ENCODE results near the gene EFR3B.
"Not testable (repeated sequence)": the region's sequence is repeated elsewhere in the genome, so short reads cannot be mapped to it uniquely, and the experiment has no call there.

The EFR3B gene

DNA sequence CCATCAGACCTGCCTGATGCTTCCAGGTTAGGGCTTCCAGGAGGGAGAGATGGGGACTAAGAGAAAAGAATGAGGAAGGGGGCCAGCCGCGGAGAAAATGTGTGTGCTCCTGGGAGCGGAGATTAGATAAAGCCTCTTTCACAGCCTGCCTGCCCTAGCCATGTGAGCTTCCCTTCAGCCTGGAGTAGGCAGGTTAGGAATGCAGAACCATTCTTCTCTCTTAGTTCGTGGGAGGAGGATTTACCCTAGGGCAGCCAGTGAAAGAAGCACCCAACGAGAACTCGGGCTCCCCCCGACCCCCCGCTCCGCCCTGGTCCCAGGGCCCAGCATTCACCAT lies 90.4 kb downstream of the EFR3B start (continued):
- TF ChIP-seq, protein P1, sequence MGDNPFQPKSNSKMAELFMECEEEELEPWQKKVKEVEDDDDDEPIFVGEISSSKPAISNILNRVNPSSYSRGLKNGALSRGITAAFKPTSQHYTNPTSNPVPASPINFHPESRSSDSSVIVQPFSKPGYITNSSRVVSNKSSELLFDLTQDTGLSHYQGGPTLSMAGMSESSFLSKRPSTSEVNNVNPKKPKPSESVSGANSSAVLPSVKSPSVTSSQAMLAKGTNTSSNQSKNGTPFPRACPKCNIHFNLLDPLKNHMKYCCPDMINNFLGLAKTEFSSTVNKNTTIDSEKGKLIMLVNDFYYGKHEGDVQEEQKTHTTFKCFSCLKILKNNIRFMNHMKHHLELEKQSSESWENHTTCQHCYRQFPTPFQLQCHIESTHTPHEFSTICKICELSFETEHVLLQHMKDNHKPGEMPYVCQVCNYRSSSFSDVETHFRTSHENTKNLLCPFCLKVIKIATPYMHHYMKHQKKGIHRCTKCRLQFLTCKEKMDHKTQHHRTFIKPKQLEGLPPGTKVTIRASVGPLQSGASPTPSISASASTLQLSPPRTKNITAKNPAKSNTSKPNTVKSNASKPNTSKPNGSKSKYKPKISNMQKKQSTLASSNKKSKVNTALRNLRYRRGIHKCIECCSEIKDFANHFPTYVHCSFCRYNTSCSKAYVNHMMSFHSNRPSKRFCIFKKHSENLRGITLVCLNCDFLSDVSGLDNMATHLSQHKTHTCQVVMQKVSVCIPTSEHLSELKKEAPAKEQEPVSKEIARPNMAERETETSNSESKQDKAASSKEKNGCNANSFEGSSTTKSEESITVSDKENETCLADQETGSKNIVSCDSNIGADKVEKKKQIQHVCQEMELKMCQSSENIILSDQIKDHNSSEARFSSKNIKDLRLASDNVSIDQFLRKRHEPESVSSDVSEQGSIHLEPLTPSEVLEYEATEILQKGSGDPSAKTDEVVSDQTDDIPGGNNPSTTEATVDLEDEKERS (tag by site-specific recombination; IDR thresholded peaks at IDR 0.05): no peak

DNA sequence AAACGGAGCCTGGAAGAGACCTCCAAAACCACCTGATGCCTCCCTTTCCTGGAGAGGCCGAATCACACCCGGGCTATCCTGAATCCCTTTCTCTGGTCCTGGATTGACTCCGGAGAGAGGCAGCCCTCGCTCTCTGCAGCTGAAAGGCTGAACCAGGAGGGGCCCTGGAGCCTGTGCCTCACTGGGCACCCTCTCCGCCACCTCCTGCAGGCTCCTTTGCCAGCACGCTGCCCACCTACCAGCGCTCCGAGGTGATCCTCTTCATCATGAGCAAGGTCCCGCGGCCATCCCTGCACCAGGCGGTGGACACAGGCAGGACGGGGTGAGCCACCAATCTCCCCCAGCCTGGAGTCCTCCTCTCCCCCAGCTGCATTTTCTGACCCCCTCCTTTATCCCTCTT lies 90.8 kb downstream of the EFR3B start:
- Histone ChIP-seq H3K36me3 (ENCODE audit: control insufficient read depth in 2 of 2, insufficient read depth in 1 of 2, low read length in 2 of 2) (peaks cover 0 to 24% of the 10 kb centered on the region in 2 experiments; a peak in 2 of 3 replicates), H3K27ac (ENCODE audit: extremely low read depth, low read depth, low read length) (no peak overlapping the region), H3K4me1 (ENCODE audit: control insufficient read depth, insufficient read depth, low read length) (no peaks in the 10 kb centered on the region), H3K4me3 (ENCODE audit: low read depth, low read length) (no peak overlapping the region), H3K9me3 (ENCODE audit: control insufficient read depth, insufficient read depth, low read depth, low read length) (no peaks in the 10 kb centered on the region)
- ChIA-PET POLR2A (no interaction called here), CTCF (interaction anchor here (1.3 to 2.6 kb wide), 2 partner anchors 157 to 159 kb away, joined by 4 to 15 read pairs; no protein-coding TSS in a partner anchor)
- TF ChIP-seq SP7 (tag by site-specific recombination; IDR thresholded peaks at IDR 0.05) (no peak), OSR2 (tag by site-specific recombination; IDR thresholded peaks at IDR 0.05) (no peak), ZNF114 (tag by site-specific recombination; IDR thresholded peaks at IDR 0.05) (no peak), ZNF416 (tag by site-specific recombination; IDR thresholded peaks at IDR 0.05) (no peak)
- TF ChIP-seq, protein P2, sequence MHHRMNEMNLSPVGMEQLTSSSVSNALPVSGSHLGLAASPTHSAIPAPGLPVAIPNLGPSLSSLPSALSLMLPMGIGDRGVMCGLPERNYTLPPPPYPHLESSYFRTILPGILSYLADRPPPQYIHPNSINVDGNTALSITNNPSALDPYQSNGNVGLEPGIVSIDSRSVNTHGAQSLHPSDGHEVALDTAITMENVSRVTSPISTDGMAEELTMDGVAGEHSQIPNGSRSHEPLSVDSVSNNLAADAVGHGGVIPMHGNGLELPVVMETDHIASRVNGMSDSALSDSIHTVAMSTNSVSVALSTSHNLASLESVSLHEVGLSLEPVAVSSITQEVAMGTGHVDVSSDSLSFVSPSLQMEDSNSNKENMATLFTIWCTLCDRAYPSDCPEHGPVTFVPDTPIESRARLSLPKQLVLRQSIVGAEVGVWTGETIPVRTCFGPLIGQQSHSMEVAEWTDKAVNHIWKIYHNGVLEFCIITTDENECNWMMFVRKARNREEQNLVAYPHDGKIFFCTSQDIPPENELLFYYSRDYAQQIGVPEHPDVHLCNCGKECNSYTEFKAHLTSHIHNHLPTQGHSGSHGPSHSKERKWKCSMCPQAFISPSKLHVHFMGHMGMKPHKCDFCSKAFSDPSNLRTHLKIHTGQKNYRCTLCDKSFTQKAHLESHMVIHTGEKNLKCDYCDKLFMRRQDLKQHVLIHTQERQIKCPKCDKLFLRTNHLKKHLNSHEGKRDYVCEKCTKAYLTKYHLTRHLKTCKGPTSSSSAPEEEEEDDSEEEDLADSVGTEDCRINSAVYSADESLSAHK (tag by site-specific recombination; IDR thresholded peaks at IDR 0.05): no peak
- TF ChIP-seq, protein P3, sequence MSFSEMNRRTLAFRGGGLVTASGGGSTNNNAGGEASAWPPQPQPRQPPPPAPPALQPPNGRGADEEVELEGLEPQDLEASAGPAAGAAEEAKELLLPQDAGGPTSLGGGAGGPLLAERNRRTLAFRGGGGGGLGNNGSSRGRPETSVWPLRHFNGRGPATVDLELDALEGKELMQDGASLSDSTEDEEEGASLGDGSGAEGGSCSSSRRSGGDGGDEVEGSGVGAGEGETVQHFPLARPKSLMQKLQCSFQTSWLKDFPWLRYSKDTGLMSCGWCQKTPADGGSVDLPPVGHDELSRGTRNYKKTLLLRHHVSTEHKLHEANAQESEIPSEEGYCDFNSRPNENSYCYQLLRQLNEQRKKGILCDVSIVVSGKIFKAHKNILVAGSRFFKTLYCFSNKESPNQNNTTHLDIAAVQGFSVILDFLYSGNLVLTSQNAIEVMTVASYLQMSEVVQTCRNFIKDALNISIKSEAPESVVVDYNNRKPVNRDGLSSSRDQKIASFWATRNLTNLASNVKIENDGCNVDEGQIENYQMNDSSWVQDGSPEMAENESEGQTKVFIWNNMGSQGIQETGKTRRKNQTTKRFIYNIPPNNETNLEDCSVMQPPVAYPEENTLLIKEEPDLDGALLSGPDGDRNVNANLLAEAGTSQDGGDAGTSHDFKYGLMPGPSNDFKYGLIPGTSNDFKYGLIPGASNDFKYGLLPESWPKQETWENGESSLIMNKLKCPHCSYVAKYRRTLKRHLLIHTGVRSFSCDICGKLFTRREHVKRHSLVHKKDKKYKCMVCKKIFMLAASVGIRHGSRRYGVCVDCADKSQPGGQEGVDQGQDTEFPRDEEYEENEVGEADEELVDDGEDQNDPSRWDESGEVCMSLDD (tag by site-specific recombination; IDR thresholded peaks at IDR 0.05): no peak

DNA sequence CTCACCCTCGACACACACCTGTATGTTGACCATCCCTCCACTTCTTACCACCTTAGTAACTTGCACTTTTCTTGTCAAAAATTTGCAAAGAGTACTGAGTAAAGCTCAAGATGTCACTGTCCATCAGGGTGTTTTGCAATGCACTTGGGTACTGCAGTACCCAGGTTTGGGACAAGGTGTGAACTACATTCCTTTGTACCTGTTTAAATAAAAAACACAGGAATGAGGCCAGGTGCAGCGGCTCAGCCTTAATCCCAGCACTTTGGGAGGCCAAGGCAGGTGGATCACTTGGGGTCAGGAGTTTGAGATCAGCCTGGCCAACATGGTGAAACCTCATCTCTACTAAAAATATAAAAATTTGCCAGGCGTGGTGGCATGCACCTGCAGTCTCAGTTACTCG lies 98.7 kb downstream of the EFR3B start:
- CTCF ChIA-PET: interaction anchor here (1.3 to 5.4 kb wide), 2 partner anchors 164 to 165 kb away, joined by 4 to 21 read pairs; no protein-coding TSS in a partner anchor
- H3K9me3 ChIP-seq (ENCODE audit: control insufficient read depth, insufficient read depth, low read depth, low read length); POLR2A ChIA-PET; H3K4me3 ChIP-seq (ENCODE audit: low read depth, low read length); H3K4me1 ChIP-seq (ENCODE audit: control insufficient read depth, insufficient read depth, low read length); H3K27ac ChIP-seq (ENCODE audit: extremely low read depth, low read depth, low read length): not testable (repeated sequence)
- H3K36me3 ChIP-seq (ENCODE audit: control insufficient read depth in 2 of 2, insufficient read depth in 1 of 2, low read length in 2 of 2): peaks cover 0 to 18% of the 10 kb centered on the region in 2 experiments; a peak in 2 of 3 replicates

DNA sequence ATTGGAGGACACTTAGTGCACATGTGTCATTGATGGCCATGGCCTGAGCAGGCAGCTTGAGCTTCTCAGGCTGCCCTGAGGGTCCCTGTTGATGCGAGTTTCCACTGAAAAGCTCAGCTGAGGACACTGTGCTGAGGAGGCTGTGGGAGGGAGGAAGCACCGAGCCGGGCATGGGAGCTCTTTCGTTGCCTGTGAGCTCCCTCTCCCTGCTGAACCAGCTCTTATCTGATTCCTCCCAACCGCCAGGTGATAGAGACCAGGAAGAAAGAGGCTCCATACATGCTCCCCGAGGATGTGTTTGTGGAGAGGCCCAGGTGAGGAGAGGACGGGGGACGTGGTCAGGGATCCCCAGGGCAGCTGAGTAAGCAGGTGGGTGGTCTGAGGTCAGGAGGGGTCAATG lies 99.2 kb downstream of the EFR3B start:
- H3K27ac ChIP-seq (ENCODE audit: extremely low read depth, low read depth, low read length): no peak overlapping the region
- H3K4me3 ChIP-seq (ENCODE audit: low read depth, low read length): no peak overlapping the region
- ChIA-PET POLR2A (no interaction called here), CTCF (interaction anchor here (1.3 kb wide), 1 partner anchor 165 kb away, joined by 4 read pairs; no protein-coding TSS in a partner anchor)
- H3K36me3 ChIP-seq (ENCODE audit: control insufficient read depth in 2 of 2, insufficient read depth in 1 of 2, low read length in 2 of 2): peaks cover 0 to 15% of the 10 kb centered on the region in 2 experiments; a peak in 2 of 3 replicates
- H3K9me3 ChIP-seq (ENCODE audit: control insufficient read depth, insufficient read depth, low read depth, low read length): no peaks in the 10 kb centered on the region
- H3K4me1 ChIP-seq (ENCODE audit: control insufficient read depth, insufficient read depth, low read length): no peaks in the 10 kb centered on the region
- TF ChIP-seq IKZF3 (tag by site-specific recombination; IDR thresholded peaks at IDR 0.05): no peak
- TF ChIP-seq, protein P4, sequence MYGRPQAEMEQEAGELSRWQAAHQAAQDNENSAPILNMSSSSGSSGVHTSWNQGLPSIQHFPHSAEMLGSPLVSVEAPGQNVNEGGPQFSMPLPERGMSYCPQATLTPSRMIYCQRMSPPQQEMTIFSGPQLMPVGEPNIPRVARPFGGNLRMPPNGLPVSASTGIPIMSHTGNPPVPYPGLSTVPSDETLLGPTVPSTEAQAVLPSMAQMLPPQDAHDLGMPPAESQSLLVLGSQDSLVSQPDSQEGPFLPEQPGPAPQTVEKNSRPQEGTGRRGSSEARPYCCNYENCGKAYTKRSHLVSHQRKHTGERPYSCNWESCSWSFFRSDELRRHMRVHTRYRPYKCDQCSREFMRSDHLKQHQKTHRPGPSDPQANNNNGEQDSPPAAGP (tag by site-specific recombination; IDR thresholded peaks at IDR 0.05): no peak
